ENCODE data around the gene EXOSC7. TPM values are rescaled to one million over a fixed set of nuclear protein-coding genes. Genes with fewer than 3 reads are reported as not detected.
A peak's percentile ranks its signal among the peaks of the same experiment; 100 is the strongest.
"Not testable (repeated sequence)": the region's sequence is repeated elsewhere in the genome, so short reads cannot be mapped to it uniquely, and the experiment has no call there.

EXOSC7 gene
- total and polyA plus RNA-seq, 5 donors from 2014 or later: 32.8 to 51.7 (median 43.1) TPM

DNA sequence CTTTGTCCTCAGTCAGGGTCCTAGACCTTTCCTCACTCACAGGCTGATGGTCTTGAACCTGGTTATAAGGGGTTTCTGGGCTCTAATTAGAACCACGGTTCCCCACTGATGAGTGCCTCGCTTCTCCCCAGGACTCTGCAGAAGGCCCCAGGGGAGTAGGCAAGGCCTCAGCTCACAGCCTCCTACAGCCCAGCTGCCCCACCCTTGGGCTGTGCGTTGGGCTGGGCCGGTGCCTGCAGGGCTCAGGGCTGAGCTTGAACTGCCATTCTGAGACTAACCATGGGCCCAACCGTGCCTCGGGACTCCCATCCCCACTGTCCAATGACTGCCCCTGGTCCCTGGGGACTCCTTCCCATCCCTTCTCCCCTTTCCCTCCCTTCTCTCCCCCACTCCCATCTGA is 75.6 kb downstream of the EXOSC7 start:
- Mint-ChIP-seq H3K4me1 (peaks cover 0 to 9% (median 2%) of the 10 kb centered on the region in 4 donors), H3K9me3 (peaks cover 0 to 2% (median 0%) of the 10 kb centered on the region in 7 donors), H3K27ac (no peak overlapping the region), H3K27me3 (peaks cover 4% of the 10 kb centered on the region), H3K4me3 (no peak overlapping the region), H3K36me3 (no peaks in the 10 kb centered on the region)
- Histone ChIP-seq H3K9me3 (ENCODE audit: control insufficient read depth in 2 of 2, low read length in 2 of 2) (no peaks in the 10 kb centered on the region), H3K4me1 (ENCODE audit: control insufficient read depth, insufficient read depth, low read length, poor library complexity, severe bottlenecking) (no peaks in the 10 kb centered on the region), H3K4me3 (ENCODE audit: low read depth, low read length) (no peak overlapping the region), H3K27ac (ENCODE audit: insufficient read depth, low read length, poor library complexity, severe bottlenecking) (no peak overlapping the region), H3K27me3 (ENCODE audit: control insufficient read depth, insufficient read depth, low read length) (peaks cover 2% of the 10 kb centered on the region), H3K36me3 (ENCODE audit: control insufficient read depth, insufficient read depth, low read length) (no peaks in the 10 kb centered on the region)
- no peak for ATAC-seq (ENCODE audit: low read depth in 2 of 2)
- no peak for DNase-seq

DNA sequence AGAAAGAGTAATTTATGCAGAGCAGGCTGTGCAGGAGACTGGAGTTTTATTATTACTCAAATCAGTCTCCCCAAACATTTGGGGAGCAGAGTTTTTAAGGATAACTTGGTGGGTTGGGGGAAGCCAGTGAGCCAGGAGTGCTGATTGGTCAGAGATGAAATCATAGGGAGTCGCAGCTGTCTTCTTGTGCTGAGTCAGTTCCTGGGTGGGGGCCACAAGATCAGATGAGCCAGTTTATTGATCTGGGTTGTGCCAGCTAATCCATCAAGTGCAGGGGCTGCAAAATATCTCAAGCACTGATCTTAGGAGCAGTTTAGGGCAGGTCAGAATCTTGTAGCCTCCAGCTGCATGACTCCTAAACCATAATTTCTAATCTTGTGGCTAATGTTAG is 77.8 kb downstream of the EXOSC7 start:
- not testable (repeated sequence) for DNase-seq; ATAC-seq (ENCODE audit: low read depth in 2 of 2); H3K36me3 Mint-ChIP-seq; H3K9me3 ChIP-seq (ENCODE audit: control insufficient read depth in 2 of 2, low read length in 2 of 2); H3K4me3 Mint-ChIP-seq; H3K27ac ChIP-seq (ENCODE audit: insufficient read depth, low read length, poor library complexity, severe bottlenecking); H3K9me3 Mint-ChIP-seq; H3K27me3 Mint-ChIP-seq; H3K27me3 ChIP-seq (ENCODE audit: control insufficient read depth, insufficient read depth, low read length); H3K36me3 ChIP-seq (ENCODE audit: control insufficient read depth, insufficient read depth, low read length); H3K4me1 ChIP-seq (ENCODE audit: control insufficient read depth, insufficient read depth, low read length, poor library complexity, severe bottlenecking); H3K4me3 ChIP-seq (ENCODE audit: low read depth, low read length)
- Mint-ChIP-seq H3K27ac (peak overlapping the region in 1 of 3 donors; percentile 11), H3K4me1 (peaks cover 0 to 11% (median 2%) of the 10 kb centered on the region in 4 donors)

- no peaks in the 10 kb centered on the region for H3K36me3 ChIP-seq (ENCODE audit: control insufficient read depth, insufficient read depth, low read length)
- H3K27ac ChIP-seq (ENCODE audit: insufficient read depth, low read length, poor library complexity, severe bottlenecking): no peak overlapping the region
- Mint-ChIP-seq H3K4me1 (peaks cover 0 to 11% (median 2%) of the 10 kb centered on the region in 4 donors), H3K36me3 (no peaks in the 10 kb centered on the region), H3K27me3 (peaks cover 5% of the 10 kb centered on the region), H3K4me3 (no peak overlapping the region), H3K9me3 (no peaks in the 10 kb centered on the region), H3K27ac (no peak overlapping the region)
- no peaks in the 10 kb centered on the region for H3K4me1 ChIP-seq (ENCODE audit: control insufficient read depth, insufficient read depth, low read length, poor library complexity, severe bottlenecking)
- DNase-seq (no peak), ATAC-seq (ENCODE audit: low read depth in 2 of 2) (no peak)
- no peaks in the 10 kb centered on the region for H3K27me3 ChIP-seq (ENCODE audit: control insufficient read depth, insufficient read depth, low read length)
- H3K4me3 ChIP-seq (ENCODE audit: low read depth, low read length): no peak overlapping the region
- H3K9me3 ChIP-seq (ENCODE audit: control insufficient read depth in 2 of 2, low read length in 2 of 2): no peaks in the 10 kb centered on the region
Observed at GRCh38 chr3:45054196-45054857, 78.3 kb downstream of the EXOSC7 start.

GRCh38 chr3:45055032-45055410 is 79.0 kb downstream of the EXOSC7 start:
- no peaks in the 10 kb centered on the region for H3K4me1 ChIP-seq (ENCODE audit: control insufficient read depth, insufficient read depth, low read length, poor library complexity, severe bottlenecking)
- no peaks in the 10 kb centered on the region for H3K27me3 ChIP-seq (ENCODE audit: control insufficient read depth, insufficient read depth, low read length)
- no peaks in the 10 kb centered on the region for H3K9me3 ChIP-seq (ENCODE audit: control insufficient read depth in 2 of 2, low read length in 2 of 2)
- Mint-ChIP-seq H3K36me3 (no peaks in the 10 kb centered on the region), H3K27ac (no peak overlapping the region), H3K27me3 (peaks cover 5% of the 10 kb centered on the region), H3K4me3 (peak overlapping the region in 1 of 4 donors; percentile 3), H3K9me3 (no peaks in the 10 kb centered on the region), H3K4me1 (peaks cover 0 to 11% (median 1%) of the 10 kb centered on the region in 4 donors)
- no peak for ATAC-seq (ENCODE audit: low read depth in 2 of 2)
- no peak for DNase-seq
- H3K4me3 ChIP-seq (ENCODE audit: low read depth, low read length): no peak overlapping the region
- no peak overlapping the region for H3K27ac ChIP-seq (ENCODE audit: insufficient read depth, low read length, poor library complexity, severe bottlenecking)
- no peaks in the 10 kb centered on the region for H3K36me3 ChIP-seq (ENCODE audit: control insufficient read depth, insufficient read depth, low read length)

DNA sequence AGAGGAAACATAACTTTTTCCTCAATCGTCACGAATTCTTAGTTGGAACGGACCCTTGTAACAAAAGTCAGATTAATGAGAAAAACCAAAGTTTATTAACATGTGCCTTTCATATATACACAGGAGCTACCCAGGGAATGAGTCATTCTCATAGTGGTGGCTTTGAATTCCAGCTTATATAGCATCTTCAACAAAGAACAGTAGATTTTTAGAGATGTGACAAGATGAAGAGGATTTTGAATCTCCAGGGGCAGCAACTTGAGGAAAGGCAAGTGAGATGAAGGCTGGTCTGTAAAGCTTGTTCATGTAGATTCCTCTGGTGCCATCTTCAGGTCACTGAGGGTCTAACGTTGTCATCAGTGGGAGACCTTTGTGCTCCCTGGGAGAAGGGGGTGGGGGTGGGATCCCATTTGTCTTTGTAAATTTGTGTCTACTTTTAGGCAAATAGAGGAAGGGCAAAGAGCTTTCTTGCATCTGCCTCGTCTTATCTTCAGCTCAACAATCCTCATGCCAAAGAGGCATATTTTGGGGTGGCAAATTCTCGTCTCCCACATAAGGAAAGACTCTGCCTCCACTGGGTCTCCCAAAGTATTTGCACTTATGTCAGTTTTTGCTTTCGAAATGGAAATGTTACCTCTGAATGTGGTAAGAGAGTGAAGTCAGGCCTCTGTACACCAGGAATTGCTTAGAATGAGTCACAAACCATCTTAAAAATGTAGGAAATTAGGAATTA is 79.5 kb downstream of the EXOSC7 start:
- H3K27me3 ChIP-seq (ENCODE audit: control insufficient read depth, insufficient read depth, low read length): no peaks in the 10 kb centered on the region
- ATAC-seq (ENCODE audit: low read depth in 2 of 2) (no peak), DNase-seq (peak in 1 of 3 donors; percentile 62)
- H3K4me1 Mint-ChIP-seq: peaks cover 0 to 11% (median 1%) of the 10 kb centered on the region in 4 donors
- H3K4me3 ChIP-seq (ENCODE audit: low read depth, low read length): no peak overlapping the region
- H3K27ac Mint-ChIP-seq: no peak overlapping the region
- H3K9me3 Mint-ChIP-seq: no peaks in the 10 kb centered on the region
- no peaks in the 10 kb centered on the region for H3K36me3 ChIP-seq (ENCODE audit: control insufficient read depth, insufficient read depth, low read length)
- H3K27ac ChIP-seq (ENCODE audit: insufficient read depth, low read length, poor library complexity, severe bottlenecking): no peak overlapping the region
- H3K4me3 Mint-ChIP-seq: peak overlapping the region in 1 of 4 donors; percentile 3
- peaks cover 5% of the 10 kb centered on the region for H3K27me3 Mint-ChIP-seq
- H3K4me1 ChIP-seq (ENCODE audit: control insufficient read depth, insufficient read depth, low read length, poor library complexity, severe bottlenecking): no peaks in the 10 kb centered on the region
- no peaks in the 10 kb centered on the region for H3K9me3 ChIP-seq (ENCODE audit: control insufficient read depth in 2 of 2, low read length in 2 of 2)
- H3K36me3 Mint-ChIP-seq: no peaks in the 10 kb centered on the region

DNA sequence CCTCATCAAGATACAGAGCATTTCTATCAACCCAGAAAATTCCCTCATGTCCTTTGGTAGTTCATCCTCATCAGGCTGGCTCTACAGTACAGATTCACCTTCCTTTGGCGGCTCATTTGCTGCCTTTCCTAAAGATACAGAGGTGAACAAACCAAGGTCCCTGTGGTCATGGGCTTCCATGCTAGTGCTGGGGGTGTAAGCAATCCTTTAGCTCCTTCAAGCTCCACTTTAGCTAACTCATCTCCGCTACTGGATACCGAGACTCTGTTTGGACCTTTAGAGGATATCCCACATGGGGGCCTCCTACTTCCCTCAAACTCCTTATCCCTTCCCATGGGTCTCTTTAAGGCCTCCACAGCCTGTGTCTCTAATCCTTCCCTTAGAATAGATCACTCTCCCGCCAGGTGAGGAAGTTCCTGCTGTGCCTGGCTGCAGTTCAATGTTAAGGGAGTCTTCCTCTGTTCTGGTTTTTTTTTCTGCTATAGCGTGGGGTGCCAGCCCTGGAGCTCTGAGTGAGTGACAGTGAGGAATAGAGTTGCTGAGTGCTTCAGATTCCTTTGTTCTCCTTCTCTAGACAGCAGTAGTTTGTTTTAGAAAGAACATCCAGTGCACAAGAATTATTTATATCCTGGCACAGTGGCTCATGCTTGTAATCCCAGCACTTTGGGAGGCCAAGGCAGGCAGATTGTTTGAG is 80.7 kb downstream of the EXOSC7 start:
- no peak overlapping the region for H3K27ac Mint-ChIP-seq
- no peak for ATAC-seq (ENCODE audit: low read depth in 2 of 2)
- H3K36me3 Mint-ChIP-seq: no peaks in the 10 kb centered on the region
- Histone ChIP-seq H3K4me3 (ENCODE audit: low read depth, low read length) (no peak overlapping the region), H3K9me3 (ENCODE audit: control insufficient read depth in 2 of 2, low read length in 2 of 2) (no peaks in the 10 kb centered on the region), H3K4me1 (ENCODE audit: control insufficient read depth, insufficient read depth, low read length, poor library complexity, severe bottlenecking) (no peaks in the 10 kb centered on the region), H3K27me3 (ENCODE audit: control insufficient read depth, insufficient read depth, low read length) (no peaks in the 10 kb centered on the region), H3K36me3 (ENCODE audit: control insufficient read depth, insufficient read depth, low read length) (no peaks in the 10 kb centered on the region), H3K27ac (ENCODE audit: insufficient read depth, low read length, poor library complexity, severe bottlenecking) (no peak overlapping the region)
- H3K27me3 Mint-ChIP-seq: peaks cover 5% of the 10 kb centered on the region
- H3K9me3 Mint-ChIP-seq: no peaks in the 10 kb centered on the region
- no peak overlapping the region for H3K4me3 Mint-ChIP-seq
- DNase-seq: no peak
- H3K4me1 Mint-ChIP-seq: peaks cover 0 to 11% (median 1%) of the 10 kb centered on the region in 4 donors

- Histone ChIP-seq H3K27me3 (ENCODE audit: control insufficient read depth, insufficient read depth, low read length) (no peaks in the 10 kb centered on the region), H3K9me3 (ENCODE audit: control insufficient read depth in 2 of 2, low read length in 2 of 2) (no peaks in the 10 kb centered on the region), H3K36me3 (ENCODE audit: control insufficient read depth, insufficient read depth, low read length) (no peaks in the 10 kb centered on the region), H3K4me1 (ENCODE audit: control insufficient read depth, insufficient read depth, low read length, poor library complexity, severe bottlenecking) (no peaks in the 10 kb centered on the region), H3K4me3 (ENCODE audit: low read depth, low read length) (no peak overlapping the region), H3K27ac (ENCODE audit: insufficient read depth, low read length, poor library complexity, severe bottlenecking) (no peak overlapping the region)
- H3K36me3 Mint-ChIP-seq: no peaks in the 10 kb centered on the region
- DNase-seq: no peak
- H3K27ac Mint-ChIP-seq: no peak overlapping the region
- H3K9me3 Mint-ChIP-seq: no peaks in the 10 kb centered on the region
- ATAC-seq (ENCODE audit: low read depth in 2 of 2): no peak
- peaks cover 0 to 11% (median 1%) of the 10 kb centered on the region in 4 donors for H3K4me1 Mint-ChIP-seq
- H3K27me3 Mint-ChIP-seq: peaks cover 5% of the 10 kb centered on the region
- H3K4me3 Mint-ChIP-seq: no peak overlapping the region
Observed at GRCh38 chr3:45057557-45057956, 81.5 kb downstream of the EXOSC7 start.

All from CD4-positive, CD25-positive, alpha-beta regulatory T cell (primary cell).